HepG2 (cell line): ENCODE measurements around the gene PLEKHH1.

Experiments
- ELF4 ChIP-seq: sonication (generic); formaldehyde crosslinking; IDR thresholded peaks from 2 replicates; pipeline ENCODE4 v1.5.0; 2020; ENCODE audit warnings: missing genetic modification reagents, mild to moderate bottlenecking, moderate library complexity, borderline replicate concordance
- HDAC2 ChIP-seq: sonication (generic); formaldehyde crosslinking; IDR thresholded peaks from 2 replicates; pipeline ENCODE4 v1.4.0; 2020; ENCODE audit warnings: missing genetic modification reagents
- KAT2B ChIP-seq: fragments of 150-350 bp; IDR thresholded peaks from 2 replicates; pipeline ENCODE4 v1.6.1; 2014; ENCODE audit warnings: low read depth, low read length, borderline replicate concordance
- KDM5B ChIP-seq: sonication (generic); formaldehyde crosslinking; IDR thresholded peaks from 2 replicates; pipeline ENCODE4 v1.4.0; 2020; ENCODE audit warnings: missing genetic modification reagents, mild to moderate bottlenecking, borderline replicate concordance
- MBD4 ChIP-seq: IDR thresholded peaks from 2 replicates; pipeline ENCODE4 v1.6.1; 2012; ENCODE audit warnings: low read length, inconsistent platforms, borderline replicate concordance
- MYC ChIP-seq: sonication (generic); formaldehyde crosslinking; IDR thresholded peaks from 2 replicates; pipeline ENCODE4 v1.9.0; 2021; ENCODE audit warnings: missing genetic modification reagents, borderline replicate concordance
- TARDBP ChIP-seq: sonication (generic); formaldehyde crosslinking; IDR thresholded peaks from 2 replicates; pipeline ENCODE4 v1.8.0; 2022; ENCODE audit warnings: mild to moderate bottlenecking, missing genetic modification reagents
- TCF7L2 ChIP-seq: IDR thresholded peaks from 2 replicates; pipeline ENCODE4 v1.6.1; 2011; ENCODE audit warnings: mild to moderate bottlenecking, low read depth, low read length, moderate library complexity
- ZNF274 ChIP-seq: sonication (generic); formaldehyde crosslinking; IDR thresholded peaks from 2 replicates; pipeline ENCODE4 v1.5.1; 2020; ENCODE audit warnings: mild to moderate bottlenecking, missing genetic modification reagents
- TF ChIP-seq, protein P1 (sequence below): IDR thresholded peaks from 2 replicates; pipeline ENCODE4 v1.6.1; 2012; ENCODE audit warnings: inconsistent platforms

DNA sequence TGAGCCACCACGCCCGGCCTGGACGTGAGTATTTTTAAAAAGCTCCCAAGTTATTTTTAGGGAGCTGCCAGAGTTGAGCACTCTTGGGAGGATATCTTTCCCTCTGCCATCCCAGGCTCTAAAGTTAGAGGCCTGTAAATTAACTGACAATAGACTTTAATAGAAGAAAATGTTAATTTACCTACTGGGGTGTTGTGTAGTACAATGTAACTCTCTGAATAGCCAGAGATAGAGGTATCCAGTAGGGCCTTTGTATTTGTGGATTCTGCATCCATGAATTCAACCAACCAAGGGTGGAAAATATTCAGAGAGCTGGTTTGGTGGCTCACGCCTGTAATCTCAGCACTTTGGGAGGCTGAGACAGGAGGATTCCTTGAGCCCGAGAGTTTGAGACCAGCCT lies 74.6 kb downstream of the PLEKHH1 start:
- TF ChIP-seq ELF4 (CRISPR knock-in tag) (no peak), TCF7L2 (no peak), TARDBP (no peak), ZNF274 (no peak), MBD4 (no peak), MYC (no peak), HDAC2 (CRISPR knock-in tag) (no peak), KDM5B (CRISPR knock-in tag) (no peak), KAT2B (no peak)
- TF ChIP-seq, protein P1, sequence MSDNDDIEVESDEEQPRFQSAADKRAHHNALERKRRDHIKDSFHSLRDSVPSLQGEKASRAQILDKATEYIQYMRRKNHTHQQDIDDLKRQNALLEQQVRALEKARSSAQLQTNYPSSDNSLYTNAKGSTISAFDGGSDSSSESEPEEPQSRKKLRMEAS: no peak
